Amniotic epithelial cell (primary cell): ENCODE data around the gene COG5.

ENCODE experiments used
- DNase-seq: peaks from one replicate; pipeline ENCODE4 v3.0.0-alpha.2; 2010; ENCODE audit warnings: low read depth

COG5 gene

DNA sequence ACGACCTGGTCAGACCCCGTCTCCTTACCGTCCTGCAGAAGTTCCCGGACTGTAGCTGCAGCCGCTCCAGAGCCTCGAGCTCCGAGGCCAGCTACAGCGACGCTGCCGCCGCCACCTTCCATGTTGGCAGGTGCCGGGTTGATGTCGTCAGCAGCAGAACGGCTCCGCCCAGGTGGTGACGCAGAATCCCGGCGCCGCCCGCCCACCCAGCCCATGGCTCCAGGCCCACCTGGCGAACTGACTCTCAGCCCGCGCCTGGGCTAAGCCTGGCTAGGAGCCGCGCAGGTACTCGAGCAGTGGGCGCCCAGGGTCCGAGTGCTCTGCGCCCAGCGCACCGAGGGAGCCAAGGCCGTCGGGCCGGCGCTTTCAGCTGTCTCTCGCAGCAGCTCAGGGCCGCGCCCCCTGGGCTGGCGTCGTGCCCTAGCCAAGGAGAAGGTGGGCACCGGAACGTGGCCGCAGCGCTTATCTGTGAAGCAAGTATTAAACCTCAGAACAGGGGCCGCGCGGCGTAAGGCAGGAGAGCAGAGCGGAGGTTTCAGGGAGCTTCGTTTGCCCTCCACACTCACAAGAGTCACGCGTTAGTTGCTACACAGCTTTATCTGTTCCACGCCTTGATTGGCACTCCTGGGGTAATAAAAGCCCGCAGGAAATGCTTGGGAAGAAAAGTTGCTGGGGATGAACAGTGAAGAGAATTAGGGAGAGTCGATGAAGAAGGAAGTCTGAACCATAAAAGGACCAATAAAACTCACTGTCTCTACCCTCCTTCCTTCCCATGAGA, at the start of gene COG5, which contains the start of gene DUS4L:
COG5 (minus strand) TSS at position 146 of the 778 bp plus-strand sequence; CDS start at position 122, 24 bp downstream.
DUS4L (plus strand) TSS at position 197 of the 778 bp plus-strand sequence. CDS start 3,100 bp downstream, outside the sequence.
- peak; percentile 67 for DNase-seq

DNA sequence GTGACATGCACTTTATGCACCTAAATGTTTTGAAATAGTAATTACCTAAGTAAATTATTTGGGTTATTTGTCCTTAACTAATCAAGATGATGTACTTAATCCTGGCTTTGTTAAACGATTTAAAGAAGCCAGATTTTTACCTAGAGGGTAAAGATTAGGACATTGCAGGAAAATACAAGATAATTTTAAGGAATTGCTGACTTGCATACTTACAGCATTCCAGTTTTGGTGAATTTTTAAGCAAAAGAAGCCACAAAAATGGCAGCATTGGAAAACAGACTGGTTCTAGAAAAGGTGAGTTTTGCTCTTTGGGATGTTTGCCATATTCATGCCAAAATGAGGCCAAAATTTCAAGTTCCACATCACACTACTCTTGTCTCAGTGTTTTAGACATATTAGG, 49.7 kb upstream of the COG5 start:
- no peak for DNase-seq

DNA sequence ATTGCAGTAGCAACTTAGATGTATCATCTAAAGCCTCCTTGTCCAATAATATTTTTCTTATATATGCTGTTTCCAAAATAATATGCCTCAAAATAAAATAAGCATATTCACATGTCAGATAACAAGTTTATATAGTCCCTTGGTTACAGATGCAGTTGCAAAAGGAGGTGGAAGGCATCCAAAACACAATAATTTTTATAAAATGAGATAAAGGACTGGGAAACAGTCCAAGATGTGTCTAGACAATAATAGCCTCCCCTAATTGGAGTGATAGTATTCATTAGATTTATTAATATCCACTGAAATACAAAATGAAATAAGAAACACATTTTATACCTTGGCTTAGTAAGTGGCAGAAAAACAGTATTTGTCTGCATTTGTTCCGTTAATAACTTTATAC, 46.6 kb upstream of the COG5 start:
- DNase-seq: peak; percentile 69

DNA sequence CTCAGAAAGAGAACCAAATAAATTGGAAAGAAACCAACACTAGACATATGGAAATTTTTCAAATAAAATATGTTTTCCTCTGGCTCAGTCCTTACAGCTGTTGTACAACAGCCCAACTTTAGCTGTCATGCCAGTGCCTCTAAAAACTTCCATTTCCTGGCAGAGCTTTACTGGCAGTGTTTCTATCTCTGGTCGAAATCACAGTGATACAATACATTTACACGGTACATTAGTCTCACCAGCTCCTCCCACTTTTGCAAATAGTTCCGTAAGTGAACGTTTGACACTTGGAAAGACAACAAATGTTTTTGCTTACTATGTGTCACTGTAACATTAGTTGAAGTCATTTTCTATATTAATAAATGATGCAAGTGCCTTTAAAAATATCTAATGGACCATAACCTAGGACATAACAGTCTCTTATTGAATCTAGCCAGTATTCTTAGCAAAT, 46.1 kb upstream of the COG5 start:
- no peak for DNase-seq

GRCh38 chr7:107606303-107606702, 42.6 kb upstream of the COG5 start:
- no peak for DNase-seq

GRCh38 chr7:107605218-107605815, 41.6 kb upstream of the COG5 start:
- no peak for DNase-seq

- no peak for DNase-seq
Measured at GRCh38 chr7:107600816-107601215, 37.1 kb upstream of the COG5 start.

DNA sequence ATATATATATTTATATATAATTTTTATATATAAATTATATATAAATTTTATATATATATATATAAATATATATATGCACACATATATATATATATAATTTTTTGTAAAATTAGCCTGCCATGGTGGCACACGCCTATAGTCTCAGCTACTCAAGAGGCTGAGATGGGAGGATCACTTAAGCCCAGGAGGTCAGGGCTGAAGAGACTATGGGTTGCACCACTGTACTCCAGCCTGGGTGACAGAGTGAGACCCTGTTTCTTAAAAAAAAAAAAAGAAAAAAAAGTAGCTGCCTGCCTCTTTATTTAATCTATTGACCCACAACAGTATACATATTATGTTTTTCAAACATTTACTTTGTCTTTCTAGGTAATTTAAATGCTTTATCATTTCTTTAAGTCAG, 35.5 kb upstream of the COG5 start:
- no peak for DNase-seq

DNA sequence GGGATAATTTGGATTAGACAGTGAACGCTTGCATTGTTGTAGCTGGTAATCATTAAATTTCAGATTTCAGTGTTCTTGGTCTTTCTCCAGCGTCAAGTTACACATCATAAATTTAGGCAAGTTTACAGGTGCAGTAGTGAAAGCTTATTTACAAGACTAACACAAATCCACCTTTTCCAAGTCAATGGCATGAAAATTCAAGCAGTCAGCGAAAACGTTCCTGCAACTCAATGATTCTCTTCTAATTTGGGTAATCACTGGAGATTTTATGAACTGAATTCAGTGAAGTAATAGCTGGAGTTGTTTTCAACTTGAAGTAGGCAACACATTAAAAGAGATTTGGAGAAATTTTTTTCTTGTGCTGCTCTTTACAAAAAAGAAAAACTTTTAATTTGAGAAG, 34.2 kb upstream of the COG5 start:
- no peak for DNase-seq

- no peak for DNase-seq
Measured at GRCh38 chr7:107597582-107597916, 33.8 kb upstream of the COG5 start.

DNA sequence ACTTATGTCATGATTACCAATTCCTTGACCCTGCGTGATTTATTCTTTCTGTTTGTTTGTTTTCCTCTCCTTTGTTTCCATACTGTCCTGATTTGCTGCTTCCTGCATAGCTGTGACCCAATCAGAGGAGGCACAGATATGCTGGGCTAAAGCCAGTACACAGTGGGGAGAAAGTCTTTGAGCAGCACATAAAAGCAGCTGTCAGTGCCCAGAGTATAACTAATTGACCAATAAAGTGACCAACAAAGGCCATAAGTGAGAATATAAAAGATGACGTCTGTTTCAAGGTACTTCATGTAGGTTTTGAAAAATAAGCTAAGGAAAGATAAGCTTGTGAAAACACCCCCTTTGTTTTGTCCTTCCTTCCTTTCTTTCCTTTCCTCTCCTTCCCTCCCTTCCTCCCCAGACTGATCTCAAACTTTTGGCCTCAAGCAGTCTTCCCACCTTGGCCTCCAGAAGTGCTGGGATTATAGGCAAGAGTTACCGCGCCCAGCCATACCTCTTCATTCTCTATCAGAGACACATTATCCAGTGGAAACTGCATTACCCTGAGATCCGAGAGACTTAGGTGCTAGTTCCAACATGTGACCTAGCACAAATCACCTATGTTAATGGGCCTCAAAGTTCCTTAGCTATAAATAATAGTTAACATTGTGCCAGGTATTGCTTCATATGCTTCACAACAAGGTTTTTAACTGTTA, 33.3 kb upstream of the COG5 start:
- DNase-seq: no peak

GRCh38 chr7:107594961-107595737, 31.4 kb upstream of the COG5 start:
- DNase-seq: peak; percentile 87

DNA sequence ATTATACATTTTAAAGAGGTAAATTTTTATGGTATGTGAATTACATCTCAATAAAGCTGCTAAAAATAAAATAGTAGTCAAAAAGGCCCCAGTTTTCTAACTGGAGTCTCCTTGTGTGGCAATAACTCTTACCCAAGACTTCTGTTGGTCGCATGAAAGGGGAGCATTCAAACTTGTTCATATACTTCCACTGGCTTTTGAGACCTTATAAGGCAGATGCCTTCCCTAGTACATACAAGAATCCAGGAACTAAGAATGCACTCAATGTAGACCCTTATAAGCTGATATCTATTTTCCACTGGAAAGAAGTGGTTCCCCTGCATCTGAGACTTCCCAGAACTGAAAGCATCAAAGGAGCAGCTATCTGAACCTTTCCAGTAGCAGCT, 29.3 kb upstream of the COG5 start:
- no peak for DNase-seq

DNA sequence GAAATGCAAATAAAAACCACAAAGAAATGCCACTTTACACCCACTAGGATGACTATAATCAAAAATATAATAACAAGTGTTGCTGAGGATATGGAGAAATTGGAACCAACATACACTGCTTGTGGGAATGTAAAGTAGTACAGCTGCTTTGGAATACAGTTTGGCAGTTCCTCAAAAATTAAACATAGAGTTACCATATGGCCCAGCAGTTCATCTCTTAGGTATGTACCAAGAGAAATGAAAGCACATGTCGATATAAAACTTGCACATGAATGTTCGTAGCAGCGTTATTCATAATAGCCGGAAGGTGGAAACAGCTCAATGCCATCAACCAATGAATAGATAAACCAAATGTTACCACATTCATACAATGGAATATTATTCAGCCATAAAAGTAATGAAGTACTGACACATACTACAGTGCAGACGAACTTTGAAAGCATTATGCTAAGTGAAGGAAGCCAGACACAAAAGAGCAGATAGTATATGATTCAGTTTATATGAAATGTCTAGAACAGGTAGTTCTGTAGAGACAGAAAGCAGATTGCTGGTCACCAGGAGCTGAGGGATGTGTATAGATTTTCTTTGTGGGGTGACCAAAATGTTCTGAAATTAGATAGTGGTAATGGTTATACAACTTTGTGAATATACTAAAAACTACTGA, 28.8 kb upstream of the COG5 start:
- DNase-seq: no peak

DNA sequence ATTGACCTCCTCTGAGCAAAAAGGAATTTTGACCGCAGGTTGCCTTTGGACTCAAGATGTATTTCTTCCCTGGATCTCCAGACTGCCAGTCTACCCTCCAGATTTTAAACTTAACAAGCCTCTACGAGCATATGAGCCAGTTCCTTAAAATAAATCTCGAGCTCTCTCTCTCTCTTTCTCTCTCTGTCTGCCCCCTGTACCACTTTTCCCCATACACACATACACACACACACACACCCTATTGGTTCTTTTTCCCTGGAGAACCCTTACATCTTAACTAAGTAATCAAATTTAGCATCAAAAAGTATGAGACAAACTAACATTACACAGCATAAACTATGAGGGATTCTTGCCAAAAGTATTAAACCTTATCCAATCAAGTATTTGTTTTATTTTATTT, 27.7 kb upstream of the COG5 start:
- DNase-seq: no peak

- no peak for DNase-seq
Measured at GRCh38 chr7:107588529-107589130, 24.9 kb upstream of the COG5 start.

- DNase-seq: no peak
Measured at GRCh38 chr7:107584716-107585115, 21.0 kb upstream of the COG5 start.

GRCh38 chr7:107582875-107583274, 19.2 kb upstream of the COG5 start:
- DNase-seq: no peak

DNA sequence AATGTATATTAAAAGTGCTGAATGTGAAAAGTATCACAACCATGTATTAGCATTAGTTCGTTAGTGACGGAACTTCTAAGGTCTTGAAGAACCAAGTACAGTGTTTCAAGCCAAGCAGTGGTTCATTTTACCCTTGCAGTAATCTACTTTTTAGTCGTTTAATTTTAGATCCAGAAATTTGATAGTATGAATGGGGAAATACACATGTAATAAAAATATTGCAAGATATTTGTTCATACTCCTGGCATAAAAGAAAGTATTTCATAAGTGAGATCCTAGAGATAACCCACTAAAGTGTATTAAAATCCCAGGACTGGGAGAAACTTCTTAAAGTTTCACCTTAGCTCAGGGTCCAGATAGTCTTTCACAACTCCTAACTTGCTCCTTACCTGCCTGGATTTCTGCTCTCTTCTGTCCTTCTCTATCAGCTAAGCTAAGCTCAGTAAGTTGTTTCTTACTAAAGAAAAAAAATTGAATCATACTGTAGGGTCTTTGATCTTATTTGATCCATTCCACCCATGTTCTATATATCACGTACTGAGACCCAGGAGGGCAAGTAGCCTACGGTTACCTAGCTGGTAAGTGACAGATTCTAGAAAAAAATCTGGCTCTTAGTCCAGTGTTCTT, 17.8 kb upstream of the COG5 start:
- no peak for DNase-seq

- DNase-seq: no peak
Measured at GRCh38 chr7:107580716-107581383, 17.1 kb upstream of the COG5 start.
